Measurements from ENCODE around the gene CASP3.

DNA sequence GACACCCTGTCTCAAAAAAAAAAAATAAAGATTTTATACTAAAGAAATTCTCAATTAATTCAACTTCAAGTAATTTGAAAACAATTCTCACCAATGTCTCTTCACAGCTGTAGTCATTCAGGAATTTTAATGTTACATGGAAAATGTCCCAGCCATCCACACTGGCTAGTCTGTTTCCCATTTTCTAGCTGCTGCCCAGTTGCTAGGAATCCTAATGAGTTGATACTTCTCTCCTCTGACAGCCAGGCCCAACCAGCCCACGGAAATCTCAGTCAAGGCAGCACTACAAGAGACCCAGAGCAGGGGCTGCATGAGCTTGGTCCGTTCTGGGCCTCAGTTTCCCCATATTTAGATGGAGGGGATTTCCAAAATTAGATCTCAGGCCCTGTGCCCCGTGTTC, 59.1 kb downstream of the CASP3 start:
- TF ChIP-seq, protein P1, sequence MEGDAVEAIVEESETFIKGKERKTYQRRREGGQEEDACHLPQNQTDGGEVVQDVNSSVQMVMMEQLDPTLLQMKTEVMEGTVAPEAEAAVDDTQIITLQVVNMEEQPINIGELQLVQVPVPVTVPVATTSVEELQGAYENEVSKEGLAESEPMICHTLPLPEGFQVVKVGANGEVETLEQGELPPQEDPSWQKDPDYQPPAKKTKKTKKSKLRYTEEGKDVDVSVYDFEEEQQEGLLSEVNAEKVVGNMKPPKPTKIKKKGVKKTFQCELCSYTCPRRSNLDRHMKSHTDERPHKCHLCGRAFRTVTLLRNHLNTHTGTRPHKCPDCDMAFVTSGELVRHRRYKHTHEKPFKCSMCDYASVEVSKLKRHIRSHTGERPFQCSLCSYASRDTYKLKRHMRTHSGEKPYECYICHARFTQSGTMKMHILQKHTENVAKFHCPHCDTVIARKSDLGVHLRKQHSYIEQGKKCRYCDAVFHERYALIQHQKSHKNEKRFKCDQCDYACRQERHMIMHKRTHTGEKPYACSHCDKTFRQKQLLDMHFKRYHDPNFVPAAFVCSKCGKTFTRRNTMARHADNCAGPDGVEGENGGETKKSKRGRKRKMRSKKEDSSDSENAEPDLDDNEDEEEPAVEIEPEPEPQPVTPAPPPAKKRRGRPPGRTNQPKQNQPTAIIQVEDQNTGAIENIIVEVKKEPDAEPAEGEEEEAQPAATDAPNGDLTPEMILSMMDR (conservative IDR thresholded peaks at IDR 0.05; ENCODE audit: low read length): no peak
- no peak for TF ChIP-seq EZH2phosphoT487 (IDR thresholded peaks at IDR 0.05; ENCODE audit: borderline replicate concordance)
